Measurements from ENCODE around the gene DDO. TPM values are rescaled to one million over a fixed set of nuclear protein-coding genes. Genes with fewer than 3 reads are reported as not detected.

DDO gene
- total and polyA plus RNA-seq, 2 donors (not counting 3 experiments of a cell fraction or from before 2014, with no cell fraction given): not detected

GRCh38 chr6:110352563-110353262, 62.7 kb downstream of the DDO start:
- no peaks in the 10 kb centered on the region for H3K9me1 ChIP-seq (replicated peaks; ENCODE audit: control insufficient read depth, extremely low read depth, insufficient read depth, low read length)
- ChIA-PET POLR2A (no interaction called here), CTCF (no interaction called here)
- intact Hi-C loops (cut with micrococcal nuclease) (no loop called here), dilution Hi-C loops (cut with MboI; ENCODE audit: extremely low pct_ligation_motif_present, low sequenced_read_pairs) (no loop called here)
- H3K4me2 ChIP-seq (ENCODE audit: insufficient read depth, low read length): no peak overlapping the region
- no peaks in the 10 kb centered on the region for H4K20me1 ChIP-seq (replicated peaks; ENCODE audit: control insufficient read depth, extremely low read depth, insufficient read depth, low read length)
- no peaks in the 10 kb centered on the region for H3K79me2 ChIP-seq (ENCODE audit: control insufficient read depth, insufficient read depth, low read length)
- no peak overlapping the region for H3K9ac ChIP-seq (replicated peaks; ENCODE audit: extremely low read depth, insufficient read depth, low read length)
- no peaks in the 10 kb centered on the region for H3K9me3 ChIP-seq (replicated peaks; ENCODE audit: control insufficient read depth, insufficient read depth, low read length)
- DNase-seq (ENCODE audit: low read depth, low spot score) (no peak), FAIRE-seq (no peak)
- no peak overlapping the region for H2AFZ ChIP-seq (ENCODE audit: low read depth, low read length)
- BruUV-seq (replicated peaks): no TSS peak
- no peaks in the 10 kb centered on the region for H3K4me1 ChIP-seq (ENCODE audit: control insufficient read depth, extremely low read depth, insufficient read depth, low read length)
- H3K27me3 ChIP-seq (ENCODE audit: control insufficient read depth in 2 of 2, insufficient read depth in 2 of 2, low read length in 2 of 2): peaks cover 19 to 32% of the 10 kb centered on the region in 2 experiments
- H3K27ac ChIP-seq (ENCODE audit: insufficient read depth, low read depth, low read length): no peak overlapping the region
- TF ChIP-seq, protein P1, sequence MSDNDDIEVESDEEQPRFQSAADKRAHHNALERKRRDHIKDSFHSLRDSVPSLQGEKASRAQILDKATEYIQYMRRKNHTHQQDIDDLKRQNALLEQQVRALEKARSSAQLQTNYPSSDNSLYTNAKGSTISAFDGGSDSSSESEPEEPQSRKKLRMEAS (IDR thresholded peaks at IDR 0.05; ENCODE audit: insufficient read depth, insufficient read length): no peak
- TF ChIP-seq POLR2AphosphoS5 (IDR thresholded peaks at IDR 0.05; ENCODE audit: insufficient read depth, low read depth, low read length) (no peak), JUN (IDR thresholded peaks at IDR 0.05; ENCODE audit: borderline replicate concordance, insufficient read depth, insufficient read length, low read depth) (no peak), MYC (IDR thresholded peaks at IDR 0.05; ENCODE audit: low read depth, low read length) (no peak), EZH2 (IDR thresholded peaks at IDR 0.05; ENCODE audit: borderline replicate concordance, low read depth, low read length, severe bottlenecking) (no peak), FOS (IDR thresholded peaks at IDR 0.05; ENCODE audit: borderline replicate concordance, insufficient read depth, low read length) (no peak), GATA2 (IDR thresholded peaks at IDR 0.05; ENCODE audit: insufficient read depth, insufficient read length, low read depth, low read length) (no peak), POLR2A (IDR thresholded peaks at IDR 0.05; ENCODE audit: low read depth, low read length) (no peak)
- TF ChIP-seq, protein P2, sequence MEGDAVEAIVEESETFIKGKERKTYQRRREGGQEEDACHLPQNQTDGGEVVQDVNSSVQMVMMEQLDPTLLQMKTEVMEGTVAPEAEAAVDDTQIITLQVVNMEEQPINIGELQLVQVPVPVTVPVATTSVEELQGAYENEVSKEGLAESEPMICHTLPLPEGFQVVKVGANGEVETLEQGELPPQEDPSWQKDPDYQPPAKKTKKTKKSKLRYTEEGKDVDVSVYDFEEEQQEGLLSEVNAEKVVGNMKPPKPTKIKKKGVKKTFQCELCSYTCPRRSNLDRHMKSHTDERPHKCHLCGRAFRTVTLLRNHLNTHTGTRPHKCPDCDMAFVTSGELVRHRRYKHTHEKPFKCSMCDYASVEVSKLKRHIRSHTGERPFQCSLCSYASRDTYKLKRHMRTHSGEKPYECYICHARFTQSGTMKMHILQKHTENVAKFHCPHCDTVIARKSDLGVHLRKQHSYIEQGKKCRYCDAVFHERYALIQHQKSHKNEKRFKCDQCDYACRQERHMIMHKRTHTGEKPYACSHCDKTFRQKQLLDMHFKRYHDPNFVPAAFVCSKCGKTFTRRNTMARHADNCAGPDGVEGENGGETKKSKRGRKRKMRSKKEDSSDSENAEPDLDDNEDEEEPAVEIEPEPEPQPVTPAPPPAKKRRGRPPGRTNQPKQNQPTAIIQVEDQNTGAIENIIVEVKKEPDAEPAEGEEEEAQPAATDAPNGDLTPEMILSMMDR (IDR thresholded peaks at IDR 0.05; ENCODE audit: extremely low read depth in 1 of 2, insufficient read depth in 1 of 2, low read depth in 1 of 2, low read length in 2 of 2): no peak
- H3K36me3 ChIP-seq (ENCODE audit: control insufficient read depth in 2 of 2, extremely low read depth in 1 of 2, insufficient read depth in 2 of 2, low read length in 2 of 2): no peaks in the 10 kb centered on the region
- H3K4me3 ChIP-seq (replicated peaks in 1 of 3; ENCODE audit: insufficient read depth in 1 of 3, low read depth in 1 of 3, low read length in 3 of 3): no peak overlapping the region
